DND-41 (cell line): ENCODE measurements around the gene HDAC7.

Experiments used
- EZH2 ChIP-seq: IDR thresholded peaks from 3 replicates; pipeline ENCODE4 v1.6.1; 2012; ENCODE audit warnings: borderline replicate concordance, low read depth, mild to moderate bottlenecking, moderate library complexity, low read length, inconsistent platforms; ENCODE audit not compliant: severe bottlenecking
- TF ChIP-seq, protein P1 (sequence below): IDR thresholded peaks from 2 replicates; pipeline ENCODE4 v1.5.1; 2012; ENCODE audit warnings: borderline replicate concordance, low read length, moderate library complexity, mild to moderate bottlenecking; ENCODE audit not compliant: poor library complexity, severe bottlenecking; ENCODE audit errors: extremely low read depth

DNA sequence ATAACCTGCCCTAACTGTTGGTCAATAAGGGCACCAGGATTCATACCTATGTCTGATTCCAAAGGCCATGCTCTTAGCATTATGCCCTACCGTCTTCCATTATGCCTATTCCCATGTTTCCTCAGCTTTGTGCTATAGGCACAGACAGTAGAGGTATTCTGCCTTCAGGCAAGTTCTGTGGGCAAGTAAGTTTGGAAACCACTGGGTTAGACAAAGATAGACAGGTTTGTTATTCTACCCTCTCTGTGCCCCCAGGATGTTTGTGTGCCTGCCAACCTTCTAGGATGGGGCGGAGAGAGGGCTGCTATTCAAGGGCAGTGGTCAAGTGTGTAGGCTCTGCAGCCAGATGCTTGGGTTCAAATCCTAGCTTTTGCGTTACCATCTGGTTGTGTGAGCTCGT lies 65.6 kb downstream of the HDAC7 start:
- TF ChIP-seq, protein P1, sequence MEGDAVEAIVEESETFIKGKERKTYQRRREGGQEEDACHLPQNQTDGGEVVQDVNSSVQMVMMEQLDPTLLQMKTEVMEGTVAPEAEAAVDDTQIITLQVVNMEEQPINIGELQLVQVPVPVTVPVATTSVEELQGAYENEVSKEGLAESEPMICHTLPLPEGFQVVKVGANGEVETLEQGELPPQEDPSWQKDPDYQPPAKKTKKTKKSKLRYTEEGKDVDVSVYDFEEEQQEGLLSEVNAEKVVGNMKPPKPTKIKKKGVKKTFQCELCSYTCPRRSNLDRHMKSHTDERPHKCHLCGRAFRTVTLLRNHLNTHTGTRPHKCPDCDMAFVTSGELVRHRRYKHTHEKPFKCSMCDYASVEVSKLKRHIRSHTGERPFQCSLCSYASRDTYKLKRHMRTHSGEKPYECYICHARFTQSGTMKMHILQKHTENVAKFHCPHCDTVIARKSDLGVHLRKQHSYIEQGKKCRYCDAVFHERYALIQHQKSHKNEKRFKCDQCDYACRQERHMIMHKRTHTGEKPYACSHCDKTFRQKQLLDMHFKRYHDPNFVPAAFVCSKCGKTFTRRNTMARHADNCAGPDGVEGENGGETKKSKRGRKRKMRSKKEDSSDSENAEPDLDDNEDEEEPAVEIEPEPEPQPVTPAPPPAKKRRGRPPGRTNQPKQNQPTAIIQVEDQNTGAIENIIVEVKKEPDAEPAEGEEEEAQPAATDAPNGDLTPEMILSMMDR: no peak
- no peak for TF ChIP-seq EZH2
